Measurements from ENCODE around the gene SLIT3.

SLIT3 gene

GRCh38 chr5:169085636-169086035 lies 215.3 kb downstream of the SLIT3 start:
- peaks cover 3% of the 10 kb centered on the region for H3K27me3 Mint-ChIP-seq
- H3K9me3 Mint-ChIP-seq: no peaks in the 10 kb centered on the region
- DNase-seq: no peak
- H3K4me1 Mint-ChIP-seq: no peaks in the 10 kb centered on the region
- no peak overlapping the region for H3K27ac Mint-ChIP-seq
- no peaks in the 10 kb centered on the region for H3K36me3 Mint-ChIP-seq
- CTCF ChIA-PET: no interaction called here
- no peak overlapping the region for H3K4me3 Mint-ChIP-seq

GRCh38 chr5:169085212-169085611 lies 215.7 kb downstream of the SLIT3 start:
- CTCF ChIA-PET: no interaction called here
- Mint-ChIP-seq H3K36me3 (no peaks in the 10 kb centered on the region), H3K27me3 (peaks cover 3% of the 10 kb centered on the region), H3K27ac (no peak overlapping the region), H3K4me3 (no peak overlapping the region), H3K4me1 (no peaks in the 10 kb centered on the region), H3K9me3 (no peaks in the 10 kb centered on the region)
- no peak for DNase-seq

- Mint-ChIP-seq H3K27me3 (peaks cover 3% of the 10 kb centered on the region), H3K9me3 (no peaks in the 10 kb centered on the region), H3K4me3 (no peak overlapping the region), H3K36me3 (no peaks in the 10 kb centered on the region), H3K27ac (no peak overlapping the region), H3K4me1 (no peaks in the 10 kb centered on the region)
- CTCF ChIA-PET: no interaction called here
- DNase-seq: no peak
Measured at GRCh38 chr5:169084775-169085174, 216.2 kb downstream of the SLIT3 start.

GRCh38 chr5:169083394-169084018 lies 217.4 kb downstream of the SLIT3 start:
- Mint-ChIP-seq H3K4me3 (no peak overlapping the region), H3K36me3 (no peaks in the 10 kb centered on the region), H3K27ac (no peak overlapping the region), H3K27me3 (peaks cover 3% of the 10 kb centered on the region), H3K9me3 (no peaks in the 10 kb centered on the region), H3K4me1 (no peaks in the 10 kb centered on the region)
- no peak for DNase-seq
- CTCF ChIA-PET: no interaction called here

DNA sequence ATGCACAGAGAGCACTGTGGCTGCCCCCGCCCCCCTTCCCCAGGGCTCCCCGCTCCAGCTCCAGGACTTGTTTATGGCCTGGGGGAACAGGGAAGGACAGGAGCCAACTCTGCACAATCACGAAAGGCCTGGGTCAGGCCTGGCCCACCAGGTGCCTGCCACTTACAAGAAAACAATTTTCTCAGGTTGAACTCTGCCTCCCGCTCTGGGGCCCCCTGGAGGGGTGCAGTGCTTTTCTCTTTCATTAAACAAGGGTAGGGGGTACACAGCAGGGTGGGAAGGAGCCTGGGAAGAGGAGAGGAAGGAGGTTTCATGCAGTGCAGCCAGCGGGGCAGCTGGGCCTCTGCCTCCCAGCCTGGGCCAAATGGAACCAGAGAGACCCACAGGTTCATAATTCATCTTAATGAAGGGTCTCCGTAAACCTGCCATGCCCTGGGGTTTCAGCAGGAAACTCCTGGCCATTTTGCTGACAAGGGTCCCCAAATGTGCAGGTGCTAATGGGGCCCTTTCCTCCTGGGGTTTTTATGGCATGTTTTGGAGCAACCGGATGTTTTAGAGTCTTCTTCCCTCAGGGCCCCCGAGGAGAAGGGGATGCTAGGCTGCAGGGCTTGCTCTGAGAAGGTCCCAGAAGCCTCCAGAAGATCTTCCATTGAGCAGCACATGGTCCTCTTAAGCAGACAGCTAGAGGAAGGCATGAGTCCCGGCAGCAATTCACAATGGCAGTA lies 219.8 kb downstream of the SLIT3 start:
- Mint-ChIP-seq H3K9me3 (no peaks in the 10 kb centered on the region), H3K27me3 (peaks cover 7% of the 10 kb centered on the region), H3K4me1 (no peaks in the 10 kb centered on the region), H3K36me3 (no peaks in the 10 kb centered on the region), H3K4me3 (no peak overlapping the region), H3K27ac (no peak overlapping the region)
- CTCF ChIA-PET: no interaction called here
- DNase-seq: no peak

DNA sequence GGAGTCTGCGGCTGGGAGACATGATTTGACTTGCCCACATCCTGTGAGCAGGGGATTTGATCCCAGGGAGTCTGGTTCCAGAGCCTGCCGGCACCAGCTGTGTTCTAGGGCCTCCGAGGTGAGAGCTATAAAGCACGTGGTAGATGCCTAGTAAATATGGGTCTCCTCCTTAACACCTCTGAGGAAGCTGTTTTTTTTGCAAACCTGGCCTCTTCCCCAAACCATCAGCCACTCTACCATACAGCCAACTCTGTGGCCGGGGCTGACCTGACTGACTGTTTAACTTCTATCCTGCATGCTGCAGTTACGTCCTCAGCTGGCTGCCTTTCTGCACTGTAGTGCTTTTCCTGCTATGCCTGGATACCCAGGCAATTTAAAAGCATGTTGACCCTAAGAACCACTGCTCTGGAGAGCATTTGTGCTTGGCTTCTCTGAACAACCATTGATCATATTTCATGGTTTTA lies 220.5 kb downstream of the SLIT3 start:
- H3K9me3 Mint-ChIP-seq: no peaks in the 10 kb centered on the region
- CTCF ChIA-PET: no interaction called here
- H3K27me3 Mint-ChIP-seq: peaks cover 8% of the 10 kb centered on the region
- H3K4me1 Mint-ChIP-seq: no peaks in the 10 kb centered on the region
- DNase-seq: no peak
- H3K27ac Mint-ChIP-seq: no peak overlapping the region
- no peak overlapping the region for H3K4me3 Mint-ChIP-seq
- H3K36me3 Mint-ChIP-seq: no peaks in the 10 kb centered on the region

GRCh38 chr5:169079697-169080096 lies 221.2 kb downstream of the SLIT3 start:
- CTCF ChIA-PET: no interaction called here
- H3K36me3 Mint-ChIP-seq: no peaks in the 10 kb centered on the region
- no peak overlapping the region for H3K27ac Mint-ChIP-seq

GRCh38 chr5:169074839-169075238 lies 226.1 kb downstream of the SLIT3 start:
- Mint-ChIP-seq H3K9me3 (no peaks in the 10 kb centered on the region), H3K27ac (no peak overlapping the region), H3K36me3 (no peaks in the 10 kb centered on the region), H3K4me3 (no peak overlapping the region), H3K27me3 (peaks cover 12% of the 10 kb centered on the region), H3K4me1 (no peaks in the 10 kb centered on the region)
- DNase-seq: no peak
- CTCF ChIA-PET: no interaction called here

More at GRCh38 chr5:169079697-169080096, 221.2 kb downstream of the SLIT3 start:
- peaks cover 8% of the 10 kb centered on the region for H3K27me3 Mint-ChIP-seq
- no peaks in the 10 kb centered on the region for H3K4me1 Mint-ChIP-seq
- no peak overlapping the region for H3K4me3 Mint-ChIP-seq
- no peak for DNase-seq
- H3K9me3 Mint-ChIP-seq: no peaks in the 10 kb centered on the region

GRCh38 chr5:169072233-169072632 lies 228.7 kb downstream of the SLIT3 start:
- Mint-ChIP-seq H3K9me3 (no peaks in the 10 kb centered on the region), H3K4me1 (no peaks in the 10 kb centered on the region), H3K27me3 (peaks cover 12% of the 10 kb centered on the region), H3K27ac (no peak overlapping the region), H3K4me3 (no peak overlapping the region), H3K36me3 (no peaks in the 10 kb centered on the region)
- DNase-seq: no peak
- CTCF ChIA-PET: interaction anchor here (0.6 kb wide), 1 partner anchor 107 kb away, joined by 3 read pairs; no protein-coding TSS in a partner anchor

GRCh38 chr5:169070413-169070812 lies 230.5 kb downstream of the SLIT3 start:
- no peak overlapping the region for H3K4me3 Mint-ChIP-seq
- no peak overlapping the region for H3K27ac Mint-ChIP-seq
- CTCF ChIA-PET: no interaction called here
- DNase-seq: no peak
- no peaks in the 10 kb centered on the region for H3K4me1 Mint-ChIP-seq
- peaks cover 8% of the 10 kb centered on the region for H3K27me3 Mint-ChIP-seq
- no peaks in the 10 kb centered on the region for H3K9me3 Mint-ChIP-seq
- H3K36me3 Mint-ChIP-seq: no peaks in the 10 kb centered on the region

DNA sequence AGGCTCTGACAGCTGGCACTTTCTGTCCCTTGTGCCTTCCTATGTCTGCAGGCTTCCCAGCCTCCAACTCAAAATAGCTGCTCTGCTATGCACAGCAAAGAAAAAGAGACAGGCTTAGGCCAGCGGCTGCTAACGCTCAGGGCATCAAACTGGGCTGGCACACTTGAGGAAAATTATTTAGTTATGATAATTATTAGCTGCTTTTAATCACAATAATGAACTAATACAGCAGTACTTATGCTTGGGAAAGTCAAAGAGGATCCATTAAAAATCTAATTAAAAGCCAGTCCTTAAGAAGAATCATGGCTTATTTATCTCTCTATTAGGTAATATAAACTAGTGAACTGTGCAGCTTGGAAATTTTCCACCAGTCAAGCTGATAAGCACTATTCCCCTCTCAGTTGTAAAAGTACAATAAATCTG lies 233.2 kb downstream of the SLIT3 start:
- H3K36me3 Mint-ChIP-seq: no peaks in the 10 kb centered on the region

DNA sequence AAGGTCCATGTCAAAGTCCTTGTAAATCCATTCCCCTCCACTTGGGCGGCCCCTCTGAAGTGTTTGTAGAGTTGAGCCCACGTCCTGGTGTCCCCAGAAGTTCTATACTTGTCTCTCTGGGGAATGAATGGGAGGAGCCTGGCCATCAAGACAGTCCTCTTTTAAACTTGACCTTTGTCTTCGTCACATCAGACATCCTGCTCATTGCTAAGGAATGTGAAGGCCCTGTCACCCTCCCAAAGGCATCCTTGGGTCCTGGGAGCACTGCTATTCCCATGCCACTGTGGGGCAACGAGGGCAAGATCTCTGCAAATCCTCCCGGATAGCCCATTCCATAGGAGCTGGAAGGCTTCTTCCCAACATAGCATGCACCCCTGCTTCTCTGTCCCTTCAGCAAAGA lies 235.5 kb downstream of the SLIT3 start:
- CTCF ChIA-PET: no interaction called here
- H3K9me3 Mint-ChIP-seq: no peaks in the 10 kb centered on the region
- H3K4me1 Mint-ChIP-seq: no peaks in the 10 kb centered on the region
- DNase-seq: no peak
- H3K4me3 Mint-ChIP-seq: no peak overlapping the region
- H3K27me3 Mint-ChIP-seq: peaks cover 9% of the 10 kb centered on the region
- no peaks in the 10 kb centered on the region for H3K36me3 Mint-ChIP-seq
- H3K27ac Mint-ChIP-seq: no peak overlapping the region

More for the DNA sequence above, 233.2 kb downstream of the SLIT3 start:
- Mint-ChIP-seq H3K27ac (no peak overlapping the region), H3K9me3 (no peaks in the 10 kb centered on the region), H3K27me3 (peaks cover 14% of the 10 kb centered on the region), H3K4me1 (no peaks in the 10 kb centered on the region), H3K4me3 (no peak overlapping the region)
- CTCF ChIA-PET: no interaction called here
- DNase-seq: no peak

- Mint-ChIP-seq H3K4me3 (no peak overlapping the region), H3K36me3 (no peaks in the 10 kb centered on the region), H3K4me1 (no peaks in the 10 kb centered on the region), H3K9me3 (no peaks in the 10 kb centered on the region), H3K27me3 (peaks cover 9% of the 10 kb centered on the region), H3K27ac (no peak overlapping the region)
- no peak for DNase-seq
- CTCF ChIA-PET: interaction anchor here (1.0 kb wide), 1 partner anchor 1006 kb away, joined by 3 read pairs; no protein-coding TSS in a partner anchor
Measured at GRCh38 chr5:169064093-169064492, 236.8 kb downstream of the SLIT3 start.

GRCh38 chr5:169063316-169063953 lies 237.5 kb downstream of the SLIT3 start:
- CTCF ChIA-PET: no interaction called here
- no peak overlapping the region for H3K4me3 Mint-ChIP-seq
- no peaks in the 10 kb centered on the region for H3K36me3 Mint-ChIP-seq
- DNase-seq: no peak
- H3K27me3 Mint-ChIP-seq: peaks cover 9% of the 10 kb centered on the region
- H3K9me3 Mint-ChIP-seq: no peaks in the 10 kb centered on the region
- no peaks in the 10 kb centered on the region for H3K4me1 Mint-ChIP-seq
- H3K27ac Mint-ChIP-seq: no peak overlapping the region

DNA sequence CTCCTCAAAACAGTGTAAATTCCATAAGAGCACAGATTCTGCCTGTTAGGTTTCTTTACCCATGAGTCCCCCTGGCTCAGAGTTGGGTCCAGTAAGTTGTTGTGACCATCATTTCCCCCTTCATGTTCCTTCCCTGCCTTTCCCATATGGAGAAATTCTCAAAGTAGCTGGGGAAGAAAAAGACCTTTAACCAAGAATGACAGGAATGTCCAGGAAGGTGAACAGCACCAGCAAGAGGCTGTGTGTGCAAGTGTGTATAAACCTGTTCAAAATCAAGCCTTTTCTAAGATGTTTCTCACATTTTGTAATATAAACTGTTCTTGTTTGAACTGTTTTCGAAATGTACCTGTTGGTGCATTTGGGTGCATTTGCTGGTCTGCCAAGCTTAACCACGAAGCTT lies 238.2 kb downstream of the SLIT3 start:
- H3K9me3 Mint-ChIP-seq: no peaks in the 10 kb centered on the region
- no peak for DNase-seq
- no peaks in the 10 kb centered on the region for H3K4me1 Mint-ChIP-seq
- H3K36me3 Mint-ChIP-seq: no peaks in the 10 kb centered on the region
- CTCF ChIA-PET: no interaction called here
- no peak overlapping the region for H3K27ac Mint-ChIP-seq
- H3K4me3 Mint-ChIP-seq: no peak overlapping the region
- H3K27me3 Mint-ChIP-seq: peaks cover 9% of the 10 kb centered on the region

Measured in activated naive CD4-positive, alpha-beta T cell treated with anti-CD3 and anti-CD28 coated beads, Interleukin-2, amount 10 ng/mL, durations not matched to agents 7 days and 5 days (primary cell).